AG04450 (cell line): ENCODE measurements around the gene SMURF2. TPM values are rescaled to one million over a fixed set of nuclear protein-coding genes. Genes with fewer than 3 reads are reported as not detected.
"Not testable (repeated sequence)": the region's sequence is repeated elsewhere in the genome, so short reads cannot be mapped to it uniquely, and the experiment has no call there.

ENCODE experiments used
- CTCF ChIA-PET: fragments of 300-600, 350-600 bp; formaldehyde crosslinking; extraction: SDS; loops from one replicate; lab custom pipeline; 2022; ENCODE audit warnings: antibody characterized with exemption, inconsistent platforms; lab: Charles Lee
- POLR2A ChIA-PET: fragments of 350-600 bp; formaldehyde crosslinking; extraction: SDS; loops from one replicate; lab custom pipeline; 2021; ENCODE audit warnings: antibody characterized with exemption, inconsistent platforms; lab: Yijun Ruan, JAX
- DNase-seq: peaks from one replicate; pipeline ENCODE4 v3.0.0-alpha.2; 2011; ENCODE audit warnings: low read depth, low spot score
- H3K27ac ChIP-seq: one replicate; pipeline ENCODE4 v1.5.1; 2012; ENCODE audit warnings: low read depth, low read length, control low read depth
- H3K27me3 ChIP-seq: one replicate; pipeline ENCODE4 v1.6.0; 2012; ENCODE audit warnings: low read length; ENCODE audit not compliant: control insufficient read depth, insufficient read depth
- H3K4me3 ChIP-seq: 2 replicates; pipeline ENCODE4 v1.5.1; 2011; ENCODE audit warnings: mild to moderate bottlenecking, low read depth, low read length, control low read depth
- H3K9me3 ChIP-seq: 2 replicates; pipeline ENCODE4 v1.5.1; 2012; ENCODE audit warnings: low read length; ENCODE audit not compliant: control insufficient read depth, insufficient read depth
- polyA plus RNA-seq: library from polyadenylated mRNA; depleted of rRNA; stranded (reverse); fragments of >200 nt; gene quantifications from 2 replicates; pipeline ENCODE4 v1.2.3, GENCODE V29; 2011
- TF ChIP-seq, protein P1 (sequence below): IDR thresholded peaks from 2 replicates; pipeline ENCODE4 v1.5.1; 2011; ENCODE audit warnings: low read depth, low read length, control low read depth, inconsistent platforms

SMURF2 gene
- polyA plus RNA-seq, 1 experiment, result 147 TPM

DNA sequence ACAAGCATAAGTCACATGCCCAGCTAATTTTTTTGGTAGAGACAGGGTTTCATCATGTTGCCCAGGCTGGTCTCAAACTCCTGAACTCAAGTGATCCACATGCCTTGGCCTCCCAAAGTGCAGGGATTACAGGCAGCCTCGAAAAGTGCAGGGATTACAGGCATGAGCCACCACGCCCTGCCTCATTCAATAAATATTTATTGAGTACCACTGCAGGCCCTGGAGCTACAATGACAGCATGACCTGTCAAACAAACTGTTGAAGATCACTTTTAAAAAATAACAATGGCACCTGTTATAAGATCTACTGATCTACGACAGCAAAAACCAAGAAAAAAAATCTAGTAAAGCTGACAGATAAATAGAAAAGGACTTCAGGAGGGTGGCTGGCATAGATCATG lies 79.1 kb downstream of the SMURF2 start:
- ChIA-PET CTCF (interaction anchor here (1.7 kb wide), 1 partner anchor 8 kb away, joined by 3 read pairs; no protein-coding TSS in a partner anchor), POLR2A (no interaction called here)
- Histone ChIP-seq H3K4me3 (no peak overlapping the region), H3K9me3 (no peaks in the 10 kb centered on the region), H3K27me3 (no peaks in the 10 kb centered on the region), H3K27ac (no peak overlapping the region)
- DNase-seq, result no peak
- TF ChIP-seq, protein P1, sequence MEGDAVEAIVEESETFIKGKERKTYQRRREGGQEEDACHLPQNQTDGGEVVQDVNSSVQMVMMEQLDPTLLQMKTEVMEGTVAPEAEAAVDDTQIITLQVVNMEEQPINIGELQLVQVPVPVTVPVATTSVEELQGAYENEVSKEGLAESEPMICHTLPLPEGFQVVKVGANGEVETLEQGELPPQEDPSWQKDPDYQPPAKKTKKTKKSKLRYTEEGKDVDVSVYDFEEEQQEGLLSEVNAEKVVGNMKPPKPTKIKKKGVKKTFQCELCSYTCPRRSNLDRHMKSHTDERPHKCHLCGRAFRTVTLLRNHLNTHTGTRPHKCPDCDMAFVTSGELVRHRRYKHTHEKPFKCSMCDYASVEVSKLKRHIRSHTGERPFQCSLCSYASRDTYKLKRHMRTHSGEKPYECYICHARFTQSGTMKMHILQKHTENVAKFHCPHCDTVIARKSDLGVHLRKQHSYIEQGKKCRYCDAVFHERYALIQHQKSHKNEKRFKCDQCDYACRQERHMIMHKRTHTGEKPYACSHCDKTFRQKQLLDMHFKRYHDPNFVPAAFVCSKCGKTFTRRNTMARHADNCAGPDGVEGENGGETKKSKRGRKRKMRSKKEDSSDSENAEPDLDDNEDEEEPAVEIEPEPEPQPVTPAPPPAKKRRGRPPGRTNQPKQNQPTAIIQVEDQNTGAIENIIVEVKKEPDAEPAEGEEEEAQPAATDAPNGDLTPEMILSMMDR, result no peak

GRCh38 chr17:64580384-64581315 lies 81.5 kb downstream of the SMURF2 start:
- ChIA-PET POLR2A (no interaction called here), CTCF (interaction anchor here (0.9 kb wide), 1 partner anchor 68 kb away, joined by 3 read pairs; no protein-coding TSS in a partner anchor)
- DNase-seq, result no peak
- TF ChIP-seq, protein P1, result no peak
- Histone ChIP-seq H3K27ac (no peak overlapping the region), H3K27me3 (no peaks in the 10 kb centered on the region), H3K4me3 (no peak overlapping the region), H3K9me3 (no peaks in the 10 kb centered on the region)

- TF ChIP-seq, protein P1, result no peak
- Histone ChIP-seq H3K4me3 (no peak overlapping the region), H3K9me3 (no peaks in the 10 kb centered on the region), H3K27me3 (no peaks in the 10 kb centered on the region), H3K27ac (no peak overlapping the region)
- DNase-seq, result no peak
- CTCF ChIA-PET, result no interaction called here
- POLR2A ChIA-PET, result no interaction called here
Measured at GRCh38 chr17:64579917-64580316, 82.2 kb downstream of the SMURF2 start.

DNA sequence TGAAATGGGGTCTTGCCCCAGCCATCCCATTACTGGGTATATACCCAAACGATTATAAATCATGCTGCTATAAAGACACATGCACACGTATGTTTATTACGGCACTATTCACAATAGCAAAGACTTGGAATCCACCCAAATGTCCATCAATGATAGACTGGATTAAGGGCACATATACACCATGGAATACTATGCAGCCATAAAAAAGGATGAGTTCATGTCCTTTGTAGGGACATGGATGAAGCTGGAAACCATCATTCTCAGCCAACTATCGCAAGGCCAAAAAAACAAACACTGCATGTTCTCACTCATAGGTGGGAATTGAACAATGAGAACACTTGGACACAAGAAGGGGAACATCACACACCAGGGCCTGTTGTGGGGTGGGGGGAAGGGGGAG lies 85.1 kb downstream of the SMURF2 start:
- H3K27ac ChIP-seq, DNase-seq, H3K27me3 ChIP-seq, POLR2A ChIA-PET, H3K9me3 ChIP-seq, CTCF ChIA-PET, H3K4me3 ChIP-seq: not testable (repeated sequence)

DNA sequence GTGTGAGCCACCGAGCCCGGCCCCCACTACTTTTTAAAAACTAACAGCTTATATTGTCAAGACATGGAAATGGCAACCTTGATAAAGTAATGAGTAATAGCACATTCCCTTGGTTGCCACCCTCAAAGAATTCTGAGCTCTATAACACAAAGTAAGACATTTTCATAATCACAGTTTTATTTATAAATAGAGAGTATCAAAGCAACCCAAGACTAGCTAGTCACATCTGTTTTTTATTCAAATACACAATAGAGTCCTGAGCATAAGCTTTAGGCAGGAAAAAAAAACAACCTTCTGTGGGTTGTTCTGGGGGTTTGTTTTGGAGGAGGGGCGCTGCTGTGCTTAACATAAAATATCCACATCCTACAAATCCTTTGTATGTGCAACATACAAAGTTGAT lies 86.7 kb downstream of the SMURF2 start:
- ChIA-PET CTCF (interaction anchor here (0.5 to 1.3 kb wide), 3 partner anchors 8 to 74 kb away, joined by 3 to 6 read pairs (median 4); partner anchors contain the start of gene CEP95), POLR2A (interaction anchor here (0.6 kb wide), 1 partner anchor 9 kb away, joined by 4 read pairs; no protein-coding TSS in a partner anchor)
- Histone ChIP-seq H3K4me3 (no peak overlapping the region), H3K27me3 (no peaks in the 10 kb centered on the region), H3K9me3 (no peaks in the 10 kb centered on the region), H3K27ac (no peak overlapping the region)
- DNase-seq, result no peak
- TF ChIP-seq, protein P1, result no peak
